Tibial artery (tissue), 4 donors: ENCODE results near the gene SUN2.

Experiments used
- DNase-seq, 2 donors: peaks; one replicate each; pipeline ENCODE4 v3.0.0-alpha.2; 2019
- H3K27ac ChIP-seq, 2 donors: fragments of 200-600 bp; sonication (generic) in 1 of 2; 1 replicate in 1 of 2; 2 replicates in 1 of 2; pipeline ENCODE4 v1.5.1; 2018 to 2019; ENCODE audit warnings: mild to moderate bottlenecking in 1 of 2
- H3K27me3 ChIP-seq, 2 donors: fragments of 200-600 bp; sonication (generic) in 1 of 2; one replicate each; pipeline versions ENCODE4 v1.5.1 to v1.6.0; 2016 to 2019
- H3K36me3 ChIP-seq, 3 donors: fragments of 200-600 bp; sonication (generic) in 2 of 3; one replicate each; pipeline ENCODE4 v1.5.1; 2016 to 2019; ENCODE audit warnings: mild to moderate bottlenecking in 2 of 3
- H3K4me1 ChIP-seq, 4 donors: fragments of 200-600 bp; sonication (generic) in 2 of 4; 1 replicate in 3 of 4; 2 replicates in 1 of 4; pipeline ENCODE4 v1.5.1; 2016 to 2019
- H3K4me3 ChIP-seq, 2 donors: fragments of 200-600 bp; sonication (generic) in 1 of 2; 1 replicate in 1 of 2; 2 replicates in 1 of 2; pipeline ENCODE4 v1.5.1; 2018 to 2019; ENCODE audit warnings: mild to moderate bottlenecking in 2 of 2
- H3K9me3 ChIP-seq, 3 donors: fragments of 200-600 bp; sonication (generic) in 1 of 3; one replicate each; pipeline ENCODE4 v1.5.1; 2016 to 2019
- intact Hi-C: fragments of 100-400 bp; cut with DNase I; formaldehyde crosslinking; loops from one replicate; pipeline ENCODE4 v1.15.0; 2023; ENCODE audit warnings: low total_unique reads
- TF ChIP-seq, protein P1 (sequence below), 2 experiments: fragments of 200-600 bp in 1 of 2; fragments of 450-650 bp in 1 of 2; IDR thresholded peaks; one replicate each; pipeline ENCODE4 v1.5.1; 2017 to 2019; ENCODE audit warnings: antibody characterized with exemption in 2 of 2, mild to moderate bottlenecking in 1 of 2, moderate library complexity in 1 of 2

The SUN2 gene

DNA sequence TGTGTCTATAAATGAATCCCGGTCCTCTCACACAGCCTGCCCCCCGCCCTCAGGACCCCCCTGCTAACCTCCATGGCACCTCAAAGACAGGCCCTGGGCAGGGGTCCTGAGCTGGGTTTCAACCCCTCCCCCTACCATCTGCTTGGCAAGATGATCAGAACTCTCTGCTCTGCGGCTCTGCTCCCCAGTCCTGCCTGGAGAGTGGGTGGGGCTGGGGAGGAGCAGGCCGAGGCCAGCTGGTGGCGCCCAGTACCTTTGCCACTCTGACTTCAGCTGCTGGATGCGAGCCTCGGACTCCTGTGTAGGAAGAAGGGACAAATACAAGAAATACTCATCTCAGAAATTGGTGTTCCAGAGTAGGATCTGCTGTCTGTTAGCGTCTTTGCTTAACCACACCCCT is 15.0 kb downstream of the SUN2 start:
- Histone ChIP-seq H3K4me3 (no peak overlapping the region), H3K27ac (peak overlapping the region in 1 of 2 donors; percentile 9), H3K36me3 (peaks cover 98 to 100% (median 100%) of the 10 kb centered on the region in 3 donors), H3K4me1 (peaks cover 0 to 13% (median 2%) of the 10 kb centered on the region in 4 donors), H3K27me3 (no peaks in the 10 kb centered on the region), H3K9me3 (no peaks in the 10 kb centered on the region)
- TF ChIP-seq, protein P1, sequence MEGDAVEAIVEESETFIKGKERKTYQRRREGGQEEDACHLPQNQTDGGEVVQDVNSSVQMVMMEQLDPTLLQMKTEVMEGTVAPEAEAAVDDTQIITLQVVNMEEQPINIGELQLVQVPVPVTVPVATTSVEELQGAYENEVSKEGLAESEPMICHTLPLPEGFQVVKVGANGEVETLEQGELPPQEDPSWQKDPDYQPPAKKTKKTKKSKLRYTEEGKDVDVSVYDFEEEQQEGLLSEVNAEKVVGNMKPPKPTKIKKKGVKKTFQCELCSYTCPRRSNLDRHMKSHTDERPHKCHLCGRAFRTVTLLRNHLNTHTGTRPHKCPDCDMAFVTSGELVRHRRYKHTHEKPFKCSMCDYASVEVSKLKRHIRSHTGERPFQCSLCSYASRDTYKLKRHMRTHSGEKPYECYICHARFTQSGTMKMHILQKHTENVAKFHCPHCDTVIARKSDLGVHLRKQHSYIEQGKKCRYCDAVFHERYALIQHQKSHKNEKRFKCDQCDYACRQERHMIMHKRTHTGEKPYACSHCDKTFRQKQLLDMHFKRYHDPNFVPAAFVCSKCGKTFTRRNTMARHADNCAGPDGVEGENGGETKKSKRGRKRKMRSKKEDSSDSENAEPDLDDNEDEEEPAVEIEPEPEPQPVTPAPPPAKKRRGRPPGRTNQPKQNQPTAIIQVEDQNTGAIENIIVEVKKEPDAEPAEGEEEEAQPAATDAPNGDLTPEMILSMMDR (IDR thresholded peaks at IDR 0.05): no peak
- no peak for DNase-seq
- intact Hi-C loops: no loop called here

- TF ChIP-seq, protein P1 (IDR thresholded peaks at IDR 0.05): no peak
- intact Hi-C loops: no loop called here
- DNase-seq: no peak
Observed at GRCh38 chr22:38740116-38740723, 15.6 kb downstream of the SUN2 start.

GRCh38 chr22:38739300-38740055 is 16.3 kb downstream of the SUN2 start:
- TF ChIP-seq, protein P1 (IDR thresholded peaks at IDR 0.05): no peak
- H3K27ac ChIP-seq: no peak overlapping the region
- intact Hi-C loops: no loop called here

More at GRCh38 chr22:38740116-38740723, 15.6 kb downstream of the SUN2 start:
- H3K27me3 ChIP-seq: no peaks in the 10 kb centered on the region
- H3K36me3 ChIP-seq: peaks cover 98 to 100% (median 100%) of the 10 kb centered on the region in 3 donors
- H3K4me3 ChIP-seq: no peak overlapping the region
- peak overlapping the region in 1 of 2 donors; percentile 9 for H3K27ac ChIP-seq
- no peaks in the 10 kb centered on the region for H3K9me3 ChIP-seq
- peaks cover 0 to 18% (median 5%) of the 10 kb centered on the region in 4 donors for H3K4me1 ChIP-seq

GRCh38 chr22:38738475-38739070 is 17.2 kb downstream of the SUN2 start:
- Histone ChIP-seq H3K27ac (peak overlapping the region; percentile 9 to 20), H3K4me3 (no peak overlapping the region), H3K36me3 (peaks cover 92 to 100% (median 93%) of the 10 kb centered on the region in 3 donors), H3K9me3 (no peaks in the 10 kb centered on the region), H3K4me1 (peaks cover 0 to 29% (median 19%) of the 10 kb centered on the region in 4 donors), H3K27me3 (no peaks in the 10 kb centered on the region)
- intact Hi-C loops: no loop called here
- TF ChIP-seq, protein P1 (IDR thresholded peaks at IDR 0.05): no peak
- DNase-seq: no peak

More at GRCh38 chr22:38739300-38740055, 16.3 kb downstream of the SUN2 start:
- DNase-seq: no peak
- H3K27me3 ChIP-seq: no peaks in the 10 kb centered on the region
- peaks cover 98 to 100% (median 100%) of the 10 kb centered on the region in 3 donors for H3K36me3 ChIP-seq
- peaks cover 0 to 23% (median 10%) of the 10 kb centered on the region in 4 donors for H3K4me1 ChIP-seq
- no peaks in the 10 kb centered on the region for H3K9me3 ChIP-seq
- H3K4me3 ChIP-seq: no peak overlapping the region

DNA sequence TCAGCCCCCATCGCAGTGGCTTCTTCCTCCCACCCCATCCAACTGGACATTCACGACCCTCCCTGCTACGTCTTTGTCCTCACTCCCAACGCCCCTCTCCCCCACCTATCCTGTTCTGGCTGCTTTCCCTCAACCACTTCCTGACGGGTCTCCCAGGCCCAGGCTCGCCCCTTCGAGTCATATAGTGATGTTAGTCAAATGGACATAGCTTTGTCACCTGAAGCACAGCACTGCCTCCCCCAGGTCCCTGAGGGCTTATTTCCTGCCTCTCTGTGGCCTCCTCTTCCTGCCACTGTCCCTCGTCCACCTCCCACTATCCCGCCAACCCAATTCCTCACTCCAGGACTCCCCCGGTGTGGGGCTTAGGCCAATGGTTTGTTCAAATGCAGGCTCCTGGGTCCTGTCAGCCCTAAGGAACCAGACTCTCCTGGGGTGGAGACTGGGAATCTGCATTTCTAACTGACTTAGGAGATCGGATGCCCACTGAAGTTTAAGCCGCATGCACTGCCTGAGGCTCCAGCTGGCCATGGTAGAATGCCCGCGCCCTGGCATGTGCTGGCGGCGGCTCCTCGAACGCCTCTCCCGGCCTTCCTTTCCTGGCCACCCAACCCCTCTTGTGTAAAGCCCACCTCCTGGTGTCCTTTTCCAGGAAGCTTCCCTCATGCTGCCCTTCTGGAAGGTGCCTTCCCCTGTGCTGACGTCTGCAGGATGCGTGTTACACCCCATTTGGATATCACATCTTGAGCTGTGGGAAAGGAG is 18.3 kb downstream of the SUN2 start:
- Histone ChIP-seq H3K4me1 (peaks cover 0 to 40% (median 29%) of the 10 kb centered on the region in 4 donors), H3K27me3 (no peaks in the 10 kb centered on the region), H3K9me3 (no peaks in the 10 kb centered on the region), H3K4me3 (no peak overlapping the region), H3K36me3 (peaks cover 81 to 94% (median 83%) of the 10 kb centered on the region in 3 donors), H3K27ac (peak overlapping the region in 1 of 2 donors; percentile 9)
- intact Hi-C loops: no loop called here
- TF ChIP-seq, protein P1 (IDR thresholded peaks at IDR 0.05): no peak
- no peak for DNase-seq
